ENCODE results near the gene EHMT1.
"Not testable (repeated sequence)": the region's sequence is repeated elsewhere in the genome, so short reads cannot be mapped to it uniquely, and the experiment has no call there.

EHMT1 gene

DNA sequence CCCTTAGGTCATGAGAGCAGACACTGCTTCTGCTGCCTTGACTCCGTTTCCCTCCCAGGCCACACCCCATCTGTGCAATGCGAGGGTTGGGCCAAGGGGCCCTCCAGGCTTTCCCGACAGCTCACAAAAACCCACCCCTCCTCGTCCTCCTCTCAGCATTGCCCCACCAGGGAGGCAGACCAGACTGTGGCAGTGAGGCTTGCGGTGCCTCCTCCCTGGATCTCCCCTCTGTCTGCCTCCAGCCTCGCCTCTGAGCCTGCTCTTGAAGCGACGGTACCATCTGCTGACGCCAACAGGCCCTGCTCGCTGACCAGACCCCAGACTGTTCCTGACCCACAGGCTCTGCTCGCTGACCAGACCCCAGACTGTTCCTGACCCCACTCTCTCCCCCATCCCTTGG is 159.5 kb downstream of the EHMT1 start:
- TF ChIP-seq, protein P1, sequence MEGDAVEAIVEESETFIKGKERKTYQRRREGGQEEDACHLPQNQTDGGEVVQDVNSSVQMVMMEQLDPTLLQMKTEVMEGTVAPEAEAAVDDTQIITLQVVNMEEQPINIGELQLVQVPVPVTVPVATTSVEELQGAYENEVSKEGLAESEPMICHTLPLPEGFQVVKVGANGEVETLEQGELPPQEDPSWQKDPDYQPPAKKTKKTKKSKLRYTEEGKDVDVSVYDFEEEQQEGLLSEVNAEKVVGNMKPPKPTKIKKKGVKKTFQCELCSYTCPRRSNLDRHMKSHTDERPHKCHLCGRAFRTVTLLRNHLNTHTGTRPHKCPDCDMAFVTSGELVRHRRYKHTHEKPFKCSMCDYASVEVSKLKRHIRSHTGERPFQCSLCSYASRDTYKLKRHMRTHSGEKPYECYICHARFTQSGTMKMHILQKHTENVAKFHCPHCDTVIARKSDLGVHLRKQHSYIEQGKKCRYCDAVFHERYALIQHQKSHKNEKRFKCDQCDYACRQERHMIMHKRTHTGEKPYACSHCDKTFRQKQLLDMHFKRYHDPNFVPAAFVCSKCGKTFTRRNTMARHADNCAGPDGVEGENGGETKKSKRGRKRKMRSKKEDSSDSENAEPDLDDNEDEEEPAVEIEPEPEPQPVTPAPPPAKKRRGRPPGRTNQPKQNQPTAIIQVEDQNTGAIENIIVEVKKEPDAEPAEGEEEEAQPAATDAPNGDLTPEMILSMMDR (IDR thresholded peaks at IDR 0.05; ENCODE audit: low read length): no peak
- TF ChIP-seq EZH2phosphoT487 (IDR thresholded peaks at IDR 0.05; ENCODE audit: low read length): no peak
- no peak for TF ChIP-seq EZH2 (optimal IDR thresholded peaks at IDR 0.05; ENCODE audit: low read depth, low read length)
- H4K20me1 ChIP-seq (ENCODE audit: insufficient read depth, low read length): no peaks in the 10 kb centered on the region
- H3K9ac ChIP-seq (ENCODE audit: low read length): no peak overlapping the region
- no peak overlapping the region for H3K27ac ChIP-seq (ENCODE audit: low read length)
- no peak overlapping the region for H3K4me2 ChIP-seq (ENCODE audit: low read depth, low read length)
- no peaks in the 10 kb centered on the region for H3K79me2 ChIP-seq (ENCODE audit: low read length)
- no peaks in the 10 kb centered on the region for H3F3A ChIP-seq (ENCODE audit: insufficient read depth, low read length)
- no peaks in the 10 kb centered on the region; the same call in none of the 2 replicates for H3K36me3 ChIP-seq (replicated peaks; ENCODE audit: insufficient read depth, low read length)
- no peaks in the 10 kb centered on the region for H3K4me1 ChIP-seq (ENCODE audit: low read length)
- no peaks in the 10 kb centered on the region for H3K27me3 ChIP-seq (replicated peaks; ENCODE audit: insufficient read depth, low read length)
- DNase-seq: no peak
- H3K9me2 ChIP-seq (replicated peaks; ENCODE audit: insufficient read depth, low read length): no peaks in the 10 kb centered on the region
- no peak overlapping the region for H2AFZ ChIP-seq (ENCODE audit: low read length)
- no peaks in the 10 kb centered on the region for H3K9me3 ChIP-seq (replicated peaks; ENCODE audit: insufficient read depth, low read length)
- no peak overlapping the region for H3K4me3 ChIP-seq (ENCODE audit: low read length)

DNA sequence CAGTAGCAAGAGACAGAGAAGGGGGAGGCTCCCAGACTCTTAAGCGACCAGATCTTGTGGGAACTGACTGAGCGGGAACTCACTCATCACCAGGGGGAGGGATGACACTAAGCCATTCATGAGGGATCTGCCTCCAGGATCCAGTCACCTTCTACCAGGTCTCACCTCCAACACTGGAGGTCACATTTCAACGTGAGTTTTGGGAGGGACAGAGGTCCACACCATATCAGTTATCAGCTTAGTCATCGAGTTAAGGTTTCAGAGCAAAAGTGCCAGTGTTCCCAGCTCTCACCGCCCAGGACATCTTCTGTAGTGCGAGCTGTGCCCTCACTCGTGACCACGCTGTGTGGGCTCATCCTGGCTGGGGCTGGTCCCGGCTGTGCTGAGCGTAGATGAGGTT is 160.1 kb downstream of the EHMT1 start:
- no peak overlapping the region for H3K4me2 ChIP-seq (ENCODE audit: low read depth, low read length)
- no peaks in the 10 kb centered on the region for H3K79me2 ChIP-seq (ENCODE audit: low read length)
- H4K20me1 ChIP-seq (ENCODE audit: insufficient read depth, low read length): no peaks in the 10 kb centered on the region
- no peaks in the 10 kb centered on the region for H3K9me3 ChIP-seq (replicated peaks; ENCODE audit: insufficient read depth, low read length)
- H3K4me1 ChIP-seq (ENCODE audit: low read length): no peaks in the 10 kb centered on the region
- no peak overlapping the region for H3K4me3 ChIP-seq (ENCODE audit: low read length)
- H2AFZ ChIP-seq (ENCODE audit: low read length): no peak overlapping the region
- no peaks in the 10 kb centered on the region for H3K27me3 ChIP-seq (replicated peaks; ENCODE audit: insufficient read depth, low read length)
- DNase-seq: no peak
- no peak overlapping the region for H3K27ac ChIP-seq (ENCODE audit: low read length)
- H3K9me2 ChIP-seq (replicated peaks; ENCODE audit: insufficient read depth, low read length): no peaks in the 10 kb centered on the region
- no peak overlapping the region for H3K9ac ChIP-seq (ENCODE audit: low read length)
- no peaks in the 10 kb centered on the region; the same call in none of the 2 replicates for H3K36me3 ChIP-seq (replicated peaks; ENCODE audit: insufficient read depth, low read length)
- H3F3A ChIP-seq (ENCODE audit: insufficient read depth, low read length): no peaks in the 10 kb centered on the region
- TF ChIP-seq EZH2 (optimal IDR thresholded peaks at IDR 0.05; ENCODE audit: low read depth, low read length) (no peak), EZH2phosphoT487 (IDR thresholded peaks at IDR 0.05; ENCODE audit: low read length) (no peak)
- TF ChIP-seq, protein P1 (IDR thresholded peaks at IDR 0.05; ENCODE audit: low read length): no peak

DNA sequence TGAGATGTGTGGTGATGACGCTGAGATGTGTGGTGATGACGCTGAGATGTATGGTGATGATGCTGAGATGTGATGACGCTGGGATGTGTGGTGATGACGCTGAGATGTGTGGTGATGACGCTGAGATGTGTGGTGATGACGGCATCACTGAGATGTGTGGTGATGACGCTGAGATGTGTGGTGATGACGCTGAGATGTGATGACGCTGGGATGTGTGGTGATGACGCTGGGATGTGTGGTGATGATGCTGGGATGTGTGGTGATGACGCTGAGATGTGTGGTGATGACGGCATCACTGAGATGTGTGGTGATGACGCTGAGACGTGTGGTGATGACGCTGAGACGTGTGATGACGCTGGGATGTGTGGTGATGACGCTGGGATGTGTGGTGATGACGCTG is 161.2 kb downstream of the EHMT1 start:
- not testable (repeated sequence) for H4K20me1 ChIP-seq (ENCODE audit: insufficient read depth, low read length); H3K4me2 ChIP-seq (ENCODE audit: low read depth, low read length); H2AFZ ChIP-seq (ENCODE audit: low read length); H3K27ac ChIP-seq (ENCODE audit: low read length); H3F3A ChIP-seq (ENCODE audit: insufficient read depth, low read length); H3K4me3 ChIP-seq (ENCODE audit: low read length); H3K36me3 ChIP-seq (replicated peaks; ENCODE audit: insufficient read depth, low read length); H3K9ac ChIP-seq (ENCODE audit: low read length); H3K79me2 ChIP-seq (ENCODE audit: low read length); H3K27me3 ChIP-seq (replicated peaks; ENCODE audit: insufficient read depth, low read length); H3K9me3 ChIP-seq (replicated peaks; ENCODE audit: insufficient read depth, low read length); DNase-seq; H3K9me2 ChIP-seq (replicated peaks; ENCODE audit: insufficient read depth, low read length); H3K4me1 ChIP-seq (ENCODE audit: low read length)

DNA sequence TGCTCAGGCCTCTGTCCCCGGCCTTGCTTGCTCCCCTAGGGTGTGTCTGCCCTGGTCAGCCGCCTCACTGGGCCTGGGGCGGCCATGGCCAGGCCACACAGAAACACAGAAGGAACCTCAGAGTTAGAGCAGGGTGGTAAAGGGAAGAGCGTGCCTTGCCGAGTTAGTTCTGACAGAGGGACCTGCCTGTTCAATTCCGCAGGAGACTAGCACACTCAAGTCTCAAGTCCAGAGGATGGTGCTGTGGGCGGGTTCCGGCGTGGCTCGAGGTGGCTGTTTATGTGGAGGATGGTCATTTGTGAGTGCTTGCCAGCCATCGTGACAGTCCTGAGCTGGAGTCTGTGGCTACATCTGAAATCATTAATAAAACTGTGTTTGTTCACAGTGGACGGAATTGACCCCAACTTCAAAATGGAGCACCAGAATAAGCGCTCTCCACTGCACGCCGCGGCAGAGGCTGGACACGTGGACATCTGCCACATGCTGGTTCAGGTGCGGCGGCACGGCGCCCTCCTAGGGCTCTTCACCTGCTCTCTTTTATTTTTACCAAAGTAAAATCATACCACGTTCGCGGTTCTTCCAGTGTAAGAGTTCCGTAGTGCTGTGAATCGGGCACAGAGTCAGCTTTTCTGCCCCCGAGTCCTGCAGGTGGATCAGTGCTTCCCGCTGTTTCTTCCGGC is 163.2 kb downstream of the EHMT1 start:
- no peaks in the 10 kb centered on the region; the same call in none of the 2 replicates for H3K36me3 ChIP-seq (replicated peaks; ENCODE audit: insufficient read depth, low read length)

More for the DNA sequence above, 163.2 kb downstream of the EHMT1 start:
- H3K9me2 ChIP-seq (replicated peaks; ENCODE audit: insufficient read depth, low read length): no peaks in the 10 kb centered on the region
- no peaks in the 10 kb centered on the region for H4K20me1 ChIP-seq (ENCODE audit: insufficient read depth, low read length)
- TF ChIP-seq EZH2phosphoT487 (IDR thresholded peaks at IDR 0.05; ENCODE audit: low read length) (no peak), EZH2 (optimal IDR thresholded peaks at IDR 0.05; ENCODE audit: low read depth, low read length) (no peak)
- TF ChIP-seq, protein P1 (IDR thresholded peaks at IDR 0.05; ENCODE audit: low read length): no peak
- H3K27me3 ChIP-seq (replicated peaks; ENCODE audit: insufficient read depth, low read length): no peaks in the 10 kb centered on the region
- no peak overlapping the region for H3K4me2 ChIP-seq (ENCODE audit: low read depth, low read length)
- H3K79me2 ChIP-seq (ENCODE audit: low read length): peaks cover 5% of the 10 kb centered on the region; the same call in 1 of the 2 replicates
- no peaks in the 10 kb centered on the region for H3K9me3 ChIP-seq (replicated peaks; ENCODE audit: insufficient read depth, low read length)
- no peak overlapping the region for H3K4me3 ChIP-seq (ENCODE audit: low read length)
- no peak for DNase-seq
- no peaks in the 10 kb centered on the region for H3F3A ChIP-seq (ENCODE audit: insufficient read depth, low read length)
- no peak overlapping the region for H3K9ac ChIP-seq (ENCODE audit: low read length)
- no peaks in the 10 kb centered on the region for H3K4me1 ChIP-seq (ENCODE audit: low read length)
- no peak overlapping the region for H3K27ac ChIP-seq (ENCODE audit: low read length)
- H2AFZ ChIP-seq (ENCODE audit: low read length): no peak overlapping the region

Measured in MM.1S (cell line).